Chondrocyte (in vitro differentiated cells): ENCODE measurements around the gene C11orf21. TPM values are rescaled to one million over a fixed set of nuclear protein-coding genes. Genes with fewer than 3 reads are reported as not detected.

Experiments
- DNase-seq: peaks from one replicate; pipeline ENCODE4 v3.0.0; 2021; ENCODE audit warnings: mixed read lengths, low spot score
- H3K27ac Mint-ChIP-seq: one replicate; pipeline ENCODE4 v1.8.0; 2021; ENCODE audit warnings: mild to moderate bottlenecking, moderate library complexity, mixed read lengths; ENCODE audit not compliant: unreplicated experiment
- H3K27me3 Mint-ChIP-seq: 2 replicates; pipeline ENCODE4 v1.8.0; 2021; ENCODE audit warnings: low read depth, mixed read lengths
- H3K36me3 Mint-ChIP-seq: 2 replicates; pipeline ENCODE4 v1.8.0; 2021; ENCODE audit warnings: low read depth, mixed read lengths
- H3K4me1 Mint-ChIP-seq: 2 replicates; pipeline ENCODE4 v1.8.0; 2021; ENCODE audit warnings: low read depth, mild to moderate bottlenecking, mixed read lengths
- H3K4me3 Mint-ChIP-seq: one replicate; pipeline ENCODE4 v1.8.0; 2021; ENCODE audit warnings: mild to moderate bottlenecking, moderate library complexity, mixed read lengths; ENCODE audit not compliant: unreplicated experiment
- H3K9me3 Mint-ChIP-seq: 2 replicates; pipeline ENCODE4 v1.8.0; 2021; ENCODE audit warnings: low read depth, mixed read lengths
- total RNA-seq: library from RNA; stranded (reverse); gene quantifications from 3 replicates; pipeline ENCODE4 v1.2.1, GENCODE V29; 2021
- TF ChIP-seq, protein P1 (sequence below): fragments of 200-600 bp; sonication (generic); IDR thresholded peaks from 2 replicates; pipeline ENCODE4 v1.5.0; 2021; ENCODE audit warnings: antibody characterized with exemption, mild to moderate bottlenecking, moderate library complexity

Gene C11orf21
- total RNA-seq, 1 donor from 2014 or later = not detected

DNA sequence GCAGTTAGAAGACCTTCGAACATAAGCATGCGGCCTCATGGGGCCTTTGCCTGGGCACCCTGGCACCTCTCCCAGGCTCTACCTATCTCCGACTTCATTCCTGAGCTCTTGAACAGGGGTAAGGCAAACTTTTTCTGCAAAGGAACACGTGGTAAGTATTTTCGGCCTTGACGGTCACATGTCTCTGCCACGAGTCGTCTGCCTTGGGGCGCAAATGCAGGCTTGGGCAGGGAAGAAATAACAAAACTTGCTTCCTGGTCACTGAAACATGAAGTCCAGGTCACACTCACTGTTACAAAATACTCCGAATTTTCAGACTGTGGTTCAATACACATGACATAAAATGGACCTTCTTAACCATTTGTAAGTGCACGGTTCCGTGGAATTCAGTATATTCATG is 27.9 kb downstream of the C11orf21 start:
- Mint-ChIP-seq H3K27ac (no peak overlapping the region), H3K4me1 (no peaks in the 10 kb centered on the region), H3K36me3 (peaks cover 4% of the 10 kb centered on the region), H3K27me3 (peaks cover 55% of the 10 kb centered on the region), H3K4me3 (no peak overlapping the region), H3K9me3 (no peaks in the 10 kb centered on the region)
- DNase-seq = no peak
- TF ChIP-seq, protein P1, sequence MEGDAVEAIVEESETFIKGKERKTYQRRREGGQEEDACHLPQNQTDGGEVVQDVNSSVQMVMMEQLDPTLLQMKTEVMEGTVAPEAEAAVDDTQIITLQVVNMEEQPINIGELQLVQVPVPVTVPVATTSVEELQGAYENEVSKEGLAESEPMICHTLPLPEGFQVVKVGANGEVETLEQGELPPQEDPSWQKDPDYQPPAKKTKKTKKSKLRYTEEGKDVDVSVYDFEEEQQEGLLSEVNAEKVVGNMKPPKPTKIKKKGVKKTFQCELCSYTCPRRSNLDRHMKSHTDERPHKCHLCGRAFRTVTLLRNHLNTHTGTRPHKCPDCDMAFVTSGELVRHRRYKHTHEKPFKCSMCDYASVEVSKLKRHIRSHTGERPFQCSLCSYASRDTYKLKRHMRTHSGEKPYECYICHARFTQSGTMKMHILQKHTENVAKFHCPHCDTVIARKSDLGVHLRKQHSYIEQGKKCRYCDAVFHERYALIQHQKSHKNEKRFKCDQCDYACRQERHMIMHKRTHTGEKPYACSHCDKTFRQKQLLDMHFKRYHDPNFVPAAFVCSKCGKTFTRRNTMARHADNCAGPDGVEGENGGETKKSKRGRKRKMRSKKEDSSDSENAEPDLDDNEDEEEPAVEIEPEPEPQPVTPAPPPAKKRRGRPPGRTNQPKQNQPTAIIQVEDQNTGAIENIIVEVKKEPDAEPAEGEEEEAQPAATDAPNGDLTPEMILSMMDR = no peak

DNA sequence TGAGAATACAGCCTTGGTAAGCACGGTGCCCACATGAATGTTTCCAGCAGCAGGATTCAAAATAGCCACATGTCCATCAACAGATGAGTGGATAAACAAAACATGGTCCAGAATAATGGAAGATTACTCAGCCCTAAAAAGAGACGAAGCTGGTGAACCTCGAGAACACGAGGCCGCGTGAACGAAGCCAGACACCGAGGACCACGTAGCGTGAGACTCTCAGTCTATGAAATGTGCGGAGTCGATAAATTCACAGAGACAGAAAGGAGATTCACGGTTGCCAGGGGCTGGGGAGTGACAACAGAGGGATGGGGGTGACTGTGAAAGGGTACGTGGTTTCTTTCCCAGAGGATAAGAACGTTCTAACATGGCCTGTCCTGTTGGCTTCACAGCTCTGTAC is 28.4 kb downstream of the C11orf21 start:
- TF ChIP-seq, protein P1 = no peak
- H3K4me1 Mint-ChIP-seq = no peaks in the 10 kb centered on the region
- DNase-seq = no peak
- H3K9me3 Mint-ChIP-seq = no peaks in the 10 kb centered on the region
- no peak overlapping the region for H3K4me3 Mint-ChIP-seq
- peaks cover 59% of the 10 kb centered on the region for H3K27me3 Mint-ChIP-seq
- H3K36me3 Mint-ChIP-seq = peaks cover 4% of the 10 kb centered on the region
- no peak overlapping the region for H3K27ac Mint-ChIP-seq

DNA sequence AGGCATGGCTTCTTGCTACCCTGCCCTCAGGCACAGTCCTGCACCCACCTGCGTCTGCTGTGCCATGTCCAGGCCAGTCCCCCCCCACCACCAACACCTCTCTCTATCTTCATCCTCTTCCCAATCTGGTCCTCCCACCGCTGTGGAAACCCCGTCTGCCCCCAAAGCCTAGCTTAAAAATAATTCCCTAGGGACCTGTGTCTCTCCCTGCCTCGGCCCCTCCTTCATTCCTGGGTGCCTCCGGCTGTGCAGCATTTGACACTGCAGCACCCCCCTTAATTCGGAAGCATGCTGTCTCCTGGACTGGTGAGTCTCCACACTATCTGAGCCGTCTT is 28.8 kb downstream of the C11orf21 start:
- no peak for DNase-seq
- H3K36me3 Mint-ChIP-seq = peaks cover 4% of the 10 kb centered on the region
- H3K27me3 Mint-ChIP-seq = peaks cover 59% of the 10 kb centered on the region
- no peaks in the 10 kb centered on the region for H3K9me3 Mint-ChIP-seq
- H3K4me3 Mint-ChIP-seq = no peak overlapping the region
- no peaks in the 10 kb centered on the region for H3K4me1 Mint-ChIP-seq
- no peak overlapping the region for H3K27ac Mint-ChIP-seq
- TF ChIP-seq, protein P1 = no peak

DNA sequence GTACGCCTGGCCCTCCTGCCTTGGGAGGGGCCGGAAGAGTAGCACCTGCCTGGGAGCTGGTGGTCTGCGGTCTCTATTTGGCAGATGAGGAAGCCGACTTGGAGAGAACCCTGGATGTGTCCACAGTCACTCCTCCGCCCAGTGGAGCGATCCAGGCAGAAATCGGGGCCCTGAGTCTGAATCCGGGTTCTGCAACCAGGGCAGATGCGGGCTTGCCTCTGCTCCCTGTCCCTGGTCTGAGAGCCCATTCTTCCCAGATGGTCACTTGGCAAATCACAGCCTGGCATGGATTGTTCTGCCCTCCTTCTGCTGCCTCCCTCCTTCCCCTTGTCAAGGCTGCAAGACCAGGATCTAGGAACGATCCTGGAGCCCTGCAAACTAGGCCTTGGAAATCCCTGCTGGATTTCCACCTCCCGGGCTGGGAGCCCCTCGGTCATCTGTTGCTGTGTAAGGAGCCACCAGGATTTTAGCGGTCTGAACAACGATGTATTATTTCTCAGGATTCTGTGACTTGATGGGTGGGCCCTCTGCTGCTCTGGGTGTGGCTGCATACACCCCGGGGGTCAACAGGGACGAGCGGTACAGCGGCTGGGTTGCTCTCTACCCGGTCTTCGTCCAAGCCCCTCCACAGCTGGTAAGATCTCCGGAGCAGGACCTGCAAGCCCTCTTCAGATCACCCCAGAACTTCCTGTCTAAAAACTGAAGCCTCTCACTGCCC is 29.3 kb downstream of the C11orf21 start:
- H3K27me3 Mint-ChIP-seq = peaks cover 57% of the 10 kb centered on the region
- DNase-seq = no peak
- H3K27ac Mint-ChIP-seq = no peak overlapping the region
- H3K9me3 Mint-ChIP-seq = no peaks in the 10 kb centered on the region
- TF ChIP-seq, protein P1 = no peak
- peaks cover 1% of the 10 kb centered on the region for H3K36me3 Mint-ChIP-seq
- H3K4me1 Mint-ChIP-seq = no peaks in the 10 kb centered on the region
- H3K4me3 Mint-ChIP-seq = no peak overlapping the region

DNA sequence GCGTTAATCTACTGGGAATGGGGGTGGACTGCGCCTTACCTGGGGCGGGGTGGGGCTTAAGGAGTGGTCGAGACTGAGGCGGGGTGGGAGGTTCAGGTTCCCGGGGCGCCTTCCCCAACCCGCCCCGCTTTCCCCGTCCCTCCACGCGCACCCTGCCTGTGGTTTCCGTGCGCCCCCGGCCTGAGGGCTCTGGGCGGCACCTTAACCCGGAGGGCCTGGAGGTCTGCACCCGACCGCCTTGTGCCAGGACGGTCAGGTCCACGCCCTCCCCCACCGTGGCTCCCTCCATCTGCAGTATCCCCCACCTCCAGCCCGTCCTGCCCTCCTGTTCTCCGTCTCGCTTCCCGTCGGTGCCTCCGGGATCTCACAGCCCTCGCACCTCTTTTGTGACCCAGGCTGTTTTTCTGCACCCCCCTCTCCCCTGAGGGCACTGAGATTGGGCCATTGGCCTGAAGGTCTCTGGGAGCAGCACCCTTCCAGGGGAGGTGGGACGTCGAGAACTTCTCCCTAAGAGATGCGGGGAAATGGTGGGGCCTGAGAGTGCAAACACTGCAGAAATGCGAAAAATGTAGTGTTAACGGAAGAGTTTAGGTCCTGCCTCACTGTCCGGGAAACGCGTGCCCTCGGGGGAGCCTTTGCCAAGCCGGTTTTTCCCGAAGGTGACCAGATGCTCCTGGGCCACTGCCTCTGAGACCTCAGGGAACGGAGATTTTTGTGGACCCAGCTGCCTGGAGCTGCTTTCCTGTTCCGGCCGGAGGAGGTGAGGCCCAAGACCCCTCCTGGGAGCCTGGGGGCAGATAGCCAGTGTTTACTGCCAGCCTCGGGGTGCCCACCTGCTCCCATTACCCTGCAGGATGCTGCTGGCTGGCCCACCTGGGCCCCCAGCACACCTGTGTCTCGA is 30.1 kb downstream of the C11orf21 start:
- H3K27ac Mint-ChIP-seq = no peak overlapping the region
- peaks cover 51% of the 10 kb centered on the region for H3K27me3 Mint-ChIP-seq
- no peak for DNase-seq
- H3K9me3 Mint-ChIP-seq = no peaks in the 10 kb centered on the region
- TF ChIP-seq, protein P1 = no peak
- no peak overlapping the region for H3K4me3 Mint-ChIP-seq
- H3K36me3 Mint-ChIP-seq = no peaks in the 10 kb centered on the region
- no peaks in the 10 kb centered on the region for H3K4me1 Mint-ChIP-seq
